NCI-H1092 treated with DMSO at 0.1 percent for 48 hours (cell line): ENCODE data around the gene NTM.
A peak's percentile ranks its signal among the peaks of the same experiment; 100 is the strongest.
"Not testable (repeated sequence)": the region's sequence is repeated elsewhere in the genome, so short reads cannot be mapped to it uniquely, and the experiment has no call there.

ENCODE experiments used
- DNase-seq: peaks from one replicate; lab custom pipeline; 2025; lab: John Stamatoyannopoulos, UW

The NTM gene

DNA sequence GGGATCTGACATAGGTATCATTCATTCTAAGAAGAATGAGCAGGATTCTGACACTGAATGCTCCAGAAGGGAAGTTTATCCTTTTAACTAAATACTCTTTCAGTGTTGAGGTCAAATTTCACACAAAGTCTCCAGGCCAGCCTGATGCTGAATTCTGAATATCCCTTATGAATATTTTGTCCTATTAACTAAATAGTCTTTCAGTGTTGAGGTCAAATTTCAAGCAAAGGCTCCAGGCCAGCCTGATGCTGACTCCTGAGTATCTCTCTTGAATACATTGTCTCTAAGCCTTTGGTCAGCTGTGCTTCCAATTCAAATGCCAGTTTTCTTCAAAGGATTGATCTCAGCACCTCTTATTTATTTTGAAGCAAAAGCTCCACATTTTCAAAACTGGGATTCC lies 676.8 kb downstream of the NTM start:
- no peak for DNase-seq

DNA sequence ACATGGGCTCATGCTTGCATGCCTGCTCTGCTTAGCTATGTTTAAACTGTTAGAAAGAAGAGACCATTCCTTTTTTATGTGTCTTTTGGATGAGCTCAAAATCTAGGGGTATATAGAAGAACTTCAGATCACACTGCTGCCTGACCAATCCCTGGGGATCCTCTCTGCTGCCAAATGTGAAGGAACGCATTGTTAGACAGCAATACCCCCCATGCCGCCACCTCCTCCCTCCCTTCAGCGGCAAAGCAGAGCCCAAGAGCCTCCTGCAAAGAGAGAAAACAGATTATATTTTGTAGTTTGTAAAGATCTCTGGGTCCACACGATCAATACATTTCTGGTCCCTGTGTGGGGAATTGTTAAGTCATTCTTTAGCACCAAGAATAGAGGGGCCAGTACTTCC lies 677.6 kb downstream of the NTM start:
- no peak for DNase-seq

DNA sequence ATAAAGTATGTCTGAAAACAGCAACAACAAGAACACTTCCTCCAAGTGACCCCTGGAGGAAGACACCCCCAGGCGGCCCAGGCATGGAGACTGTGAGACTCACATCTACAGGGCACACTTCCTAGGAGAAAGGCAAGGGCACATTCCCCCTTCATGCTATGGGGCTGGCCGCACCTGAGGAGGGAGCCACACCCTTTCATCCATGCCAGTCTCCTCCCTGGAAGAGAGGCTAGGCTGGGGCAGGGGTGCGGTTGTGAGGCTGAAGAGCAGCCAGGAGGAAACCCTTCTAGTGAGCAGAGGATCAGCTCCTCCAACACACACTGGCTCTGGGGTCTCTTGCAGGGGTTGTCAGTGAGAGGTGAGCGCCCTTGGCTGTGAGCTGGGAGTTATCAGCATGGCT lies 678.8 kb downstream of the NTM start:
- DNase-seq, result no peak

DNA sequence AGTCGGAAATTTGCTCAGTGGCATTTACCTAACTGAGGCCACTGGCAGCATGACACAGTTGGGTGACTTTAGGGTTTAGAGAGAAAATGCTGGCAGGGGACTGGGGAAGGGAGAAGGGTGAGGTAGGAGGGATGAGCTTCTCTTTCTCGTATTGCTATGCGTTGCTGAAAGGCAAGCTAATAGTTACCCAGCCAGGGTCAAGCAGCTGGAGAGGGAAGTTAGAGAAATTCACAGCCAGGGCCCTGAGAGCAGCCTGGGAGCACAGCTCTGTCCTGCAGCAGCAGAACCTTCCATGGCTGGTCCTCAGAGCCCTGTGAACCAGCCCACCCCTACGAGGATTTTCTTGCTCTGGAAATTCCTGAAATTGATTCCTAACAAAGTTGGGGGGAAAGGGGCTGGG lies 679.6 kb downstream of the NTM start:
- no peak for DNase-seq

DNA sequence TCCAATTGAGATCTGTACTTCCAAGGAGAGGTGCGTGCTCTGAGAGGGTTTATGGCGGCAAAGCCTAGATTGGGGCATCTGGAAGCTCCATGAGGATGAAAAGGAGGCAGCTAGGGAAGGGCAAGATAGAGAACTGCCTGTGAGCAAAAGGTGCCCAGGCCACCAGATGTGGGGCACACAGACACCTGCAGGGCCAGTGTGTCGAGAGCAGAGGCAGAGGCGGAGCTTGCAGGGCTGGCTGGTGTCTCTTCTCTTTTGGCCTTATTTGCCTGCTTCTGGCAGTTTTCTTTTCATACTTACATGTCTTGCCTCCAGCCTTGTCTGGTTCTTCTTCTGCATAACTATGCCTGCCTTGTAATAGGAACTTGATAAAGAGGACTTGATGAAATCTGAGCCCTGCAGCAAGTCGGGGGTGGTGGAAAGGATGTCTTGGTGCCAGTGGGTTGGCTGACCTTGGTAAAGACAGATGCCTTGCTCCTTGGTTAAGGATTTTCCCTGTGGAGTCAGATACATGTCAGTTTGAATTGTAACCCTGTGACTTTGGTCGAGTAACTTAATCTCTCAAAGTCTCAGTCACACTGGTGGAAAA lies 680.3 kb downstream of the NTM start:
- DNase-seq, result no peak

DNA sequence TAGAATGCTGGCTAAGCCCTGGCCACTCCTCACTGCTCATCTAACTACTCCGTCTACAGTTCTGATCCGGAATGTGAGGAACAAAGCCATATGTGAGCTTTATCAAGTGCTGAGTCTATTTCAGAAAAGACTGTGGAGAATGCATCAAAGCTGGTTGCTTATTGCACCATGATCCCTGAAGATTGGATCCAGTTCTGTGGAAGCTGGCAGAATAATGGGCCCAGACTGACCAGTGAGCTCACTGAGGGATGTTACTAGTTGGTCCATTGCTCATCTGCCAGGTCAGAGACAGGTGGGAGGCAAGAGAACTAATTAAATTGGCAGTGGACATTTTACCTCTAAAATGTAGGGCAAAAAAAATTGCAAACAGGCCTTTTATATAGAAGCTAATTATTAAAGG lies 681.3 kb downstream of the NTM start:
- DNase-seq, result no peak

DNA sequence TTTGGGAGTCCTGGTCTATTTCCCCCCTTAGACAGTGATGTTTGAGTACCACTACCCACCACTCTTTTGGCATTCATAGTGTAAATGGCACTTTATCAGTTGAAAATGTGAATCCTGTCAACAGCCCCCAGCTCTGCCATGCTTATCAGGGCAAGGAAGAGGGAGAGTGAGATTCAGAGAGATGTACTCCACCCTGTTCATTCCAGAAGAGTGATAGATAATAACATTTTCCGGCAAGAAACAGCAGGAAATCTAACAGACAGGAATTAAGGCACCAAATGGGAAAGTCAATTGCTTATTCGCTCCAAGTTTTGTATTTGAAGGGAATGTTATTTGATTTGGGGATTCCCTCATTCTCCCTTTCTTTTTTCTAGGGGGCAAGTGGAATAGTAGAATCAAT lies 681.9 kb downstream of the NTM start:
- no peak for DNase-seq

DNA sequence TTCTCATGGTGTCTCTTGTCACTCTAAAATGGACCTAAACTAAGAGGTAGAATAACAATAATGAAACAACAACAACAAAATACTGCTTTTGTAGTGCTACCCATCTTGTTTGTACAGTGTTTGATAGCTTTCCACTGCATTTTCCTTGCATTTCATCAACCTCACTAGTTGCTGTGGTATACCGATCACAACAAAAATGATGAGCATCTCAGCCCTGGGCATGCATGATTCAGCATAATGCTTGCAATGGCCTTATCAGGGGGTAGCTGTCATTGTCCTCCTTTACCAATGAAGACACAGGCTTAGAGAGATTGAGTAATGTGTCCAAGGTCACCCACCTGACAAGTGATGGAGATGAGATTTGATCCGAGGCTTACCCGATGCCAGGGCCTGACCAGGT lies 682.5 kb downstream of the NTM start:
- DNase-seq, result no peak

DNA sequence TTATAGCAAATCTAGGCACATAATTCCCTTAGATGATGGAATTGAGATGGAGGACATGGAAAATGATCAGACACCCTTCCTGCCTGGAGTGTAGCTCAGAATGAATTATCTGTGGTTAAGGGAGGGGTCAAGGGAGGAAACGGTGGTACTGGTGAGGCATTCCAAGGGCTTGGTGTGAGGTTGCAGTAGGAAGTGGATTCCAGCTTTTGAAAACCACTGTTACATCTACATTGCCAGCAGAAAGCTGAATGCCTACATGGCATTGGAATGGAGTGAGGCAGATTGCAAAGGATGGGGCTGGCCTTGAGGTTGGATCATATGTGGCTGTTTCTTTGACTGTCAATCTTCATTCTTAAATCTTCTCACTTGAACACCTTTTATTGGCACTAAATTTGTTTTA lies 684.4 kb downstream of the NTM start:
- no peak for DNase-seq

DNA sequence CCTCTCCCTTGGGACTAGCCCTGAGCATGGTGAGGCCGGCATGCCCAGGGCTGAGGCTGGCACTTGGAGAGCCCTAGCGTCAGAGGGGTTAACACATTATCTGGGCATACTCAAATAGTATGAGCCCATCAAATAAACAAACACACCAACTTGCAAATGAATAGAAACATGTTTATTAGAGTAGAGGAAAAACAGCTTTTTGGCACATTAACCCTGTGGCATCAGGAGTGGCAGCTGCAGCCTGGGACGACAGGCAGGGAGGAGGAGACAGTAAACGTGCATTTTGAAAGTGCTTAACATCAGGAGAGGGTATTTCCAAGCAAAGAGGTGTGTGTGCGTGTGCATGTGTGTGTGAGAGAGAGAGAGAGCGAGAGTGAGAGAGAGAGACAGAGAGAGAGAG lies 684.9 kb downstream of the NTM start:
- DNase-seq, result peak; percentile 74

DNA sequence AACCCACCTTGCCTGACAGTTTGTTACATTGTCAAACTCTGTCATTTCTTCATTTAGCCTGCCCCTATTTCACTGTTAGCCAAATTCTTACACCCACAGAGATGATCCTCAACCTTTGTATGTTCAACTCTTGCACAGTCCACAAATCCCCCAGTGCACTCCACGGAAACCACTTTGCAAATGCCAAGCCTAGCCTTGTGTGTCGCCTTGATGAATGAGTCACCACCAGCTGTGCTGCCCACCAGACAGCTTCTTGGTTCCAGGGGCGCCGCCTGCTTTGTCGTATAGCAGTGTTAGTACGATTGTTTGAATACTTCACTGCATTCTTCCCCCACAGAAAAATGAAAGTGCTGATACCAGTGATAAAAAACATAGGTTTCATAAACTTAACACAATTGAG lies 686.3 kb downstream of the NTM start:
- no peak for DNase-seq

DNA sequence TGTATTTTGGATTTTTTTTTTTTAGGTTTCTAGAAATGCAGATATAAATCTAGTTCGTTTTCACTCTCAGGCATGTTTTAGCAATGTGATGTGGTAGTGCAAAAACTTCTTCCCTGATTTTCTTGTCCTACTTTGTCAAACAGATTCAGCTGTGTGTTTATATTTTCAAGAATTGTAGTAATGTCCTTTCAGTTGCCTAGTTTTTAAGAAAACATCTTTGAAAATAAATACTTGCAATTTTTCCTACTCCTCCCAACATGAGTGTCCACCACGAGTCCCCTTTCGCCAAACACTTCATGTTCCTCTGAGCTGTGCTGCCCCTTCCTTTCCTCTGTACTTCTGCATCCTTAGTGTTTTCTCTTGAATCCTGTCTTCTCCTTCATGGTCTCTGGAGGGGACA lies 686.9 kb downstream of the NTM start:
- DNase-seq, result no peak

DNA sequence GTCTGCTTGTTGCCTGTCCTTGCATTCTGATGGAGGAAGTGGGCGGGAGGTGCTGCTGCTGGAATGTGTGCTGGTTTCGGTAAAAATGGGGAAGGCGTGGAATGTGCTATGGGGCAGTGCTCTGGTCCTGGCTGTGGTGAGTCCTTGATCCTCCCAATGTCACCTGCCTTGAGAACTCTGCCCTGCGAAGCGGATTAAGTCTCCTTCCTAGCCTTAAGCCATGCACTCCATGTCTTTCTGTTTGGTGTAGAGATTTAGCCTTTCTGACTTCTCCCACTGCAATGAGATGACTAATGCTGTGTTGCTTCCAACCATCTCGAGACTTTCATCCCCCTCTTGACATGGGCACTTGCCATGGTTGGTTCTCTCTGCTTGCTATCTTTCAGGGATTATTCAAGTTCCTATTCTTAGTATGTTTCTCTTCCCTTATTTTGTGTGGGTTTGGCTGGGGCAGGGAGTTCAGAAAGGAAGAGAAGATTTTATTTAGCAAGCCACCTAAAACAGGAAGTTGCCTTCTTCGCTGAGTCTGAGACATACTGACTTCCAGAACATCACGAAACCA lies 687.9 kb downstream of the NTM start:
- no peak for DNase-seq

DNA sequence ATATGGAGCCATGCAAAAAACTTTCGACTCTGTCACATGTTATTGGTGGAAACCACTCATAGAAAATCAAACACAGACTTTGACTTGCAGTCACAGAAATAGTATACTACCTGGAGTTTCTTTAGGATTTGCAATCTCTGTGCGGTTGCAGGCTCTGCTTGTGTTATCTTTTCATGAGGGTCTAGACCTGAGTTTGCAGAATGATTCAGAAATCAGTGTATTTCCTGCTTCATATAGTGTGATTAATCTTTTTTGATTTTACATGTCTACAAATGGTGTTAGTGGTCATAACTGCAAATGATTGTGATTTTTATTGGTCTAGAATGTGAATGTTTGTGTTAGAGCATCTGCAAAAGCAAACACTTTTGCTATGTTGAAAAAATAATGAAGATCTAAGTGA lies 690.2 kb downstream of the NTM start:
- DNase-seq, result no peak

DNA sequence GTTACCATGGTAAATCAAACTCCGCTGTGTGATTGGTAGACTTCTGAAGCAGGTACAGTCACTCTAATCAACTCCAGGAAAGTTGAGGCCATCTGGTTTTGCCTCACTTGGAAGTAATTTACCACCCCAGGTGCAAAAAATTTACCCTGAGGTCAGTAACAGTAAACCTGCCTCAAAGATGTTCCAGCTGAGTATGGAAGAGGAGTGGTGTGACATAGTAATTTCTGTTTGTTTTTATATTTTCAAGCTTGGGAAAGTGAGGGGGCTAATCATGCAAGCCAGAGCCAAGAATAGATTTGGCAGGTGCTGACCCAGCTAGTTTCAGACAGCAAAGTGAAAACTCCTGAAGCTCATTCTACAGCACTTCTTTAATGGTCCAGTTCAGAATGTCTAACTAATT lies 691.6 kb downstream of the NTM start:
- DNase-seq, result no peak

DNA sequence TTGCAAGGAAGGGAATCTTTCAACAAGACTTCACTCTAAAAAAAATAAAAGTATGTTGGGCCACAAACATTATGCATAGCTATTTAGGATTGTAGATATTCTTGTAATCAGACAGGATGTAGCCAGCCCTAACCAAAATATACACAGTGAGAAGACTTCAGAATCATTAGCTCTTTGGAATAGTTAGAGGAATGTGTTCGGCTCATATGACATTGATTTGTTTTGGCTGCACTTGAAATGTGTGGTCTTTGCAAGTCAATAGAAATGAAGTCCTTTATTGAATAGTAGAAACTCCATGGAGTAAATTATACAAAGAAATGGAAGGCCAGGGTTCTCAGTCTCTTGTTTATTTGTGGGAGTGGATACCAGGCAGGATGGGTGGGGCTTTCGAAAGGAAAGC lies 692.1 kb downstream of the NTM start:
- no peak for DNase-seq

DNA sequence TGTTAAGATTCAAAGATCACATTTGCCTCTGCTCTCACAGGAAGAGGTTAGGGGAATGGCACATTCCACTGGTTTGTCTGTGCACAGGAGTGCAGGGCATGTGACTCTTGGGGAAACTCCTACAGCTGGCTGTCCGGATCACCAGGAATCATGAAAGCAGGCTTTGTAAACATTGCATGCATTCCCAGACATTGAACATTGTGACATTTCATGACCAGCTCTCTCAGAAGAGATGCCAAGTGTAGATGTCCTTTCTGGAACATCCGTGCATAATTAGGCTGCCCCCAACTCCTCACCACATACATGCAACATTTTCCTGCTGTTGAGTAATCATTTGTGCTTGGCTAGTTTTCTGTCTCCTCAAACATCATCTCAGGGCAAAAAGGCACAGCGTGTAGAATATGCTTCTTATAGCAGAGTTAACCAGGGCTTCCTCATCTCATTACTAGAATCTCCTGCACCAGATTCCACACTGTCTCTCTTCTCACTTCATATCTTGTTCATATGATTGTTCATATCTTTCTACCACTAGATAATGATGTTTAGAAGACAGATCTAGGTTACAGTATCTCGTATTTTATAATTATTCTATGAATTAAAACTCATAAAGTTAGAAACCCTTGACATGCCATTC lies 694.7 kb downstream of the NTM start:
- no peak for DNase-seq

DNA sequence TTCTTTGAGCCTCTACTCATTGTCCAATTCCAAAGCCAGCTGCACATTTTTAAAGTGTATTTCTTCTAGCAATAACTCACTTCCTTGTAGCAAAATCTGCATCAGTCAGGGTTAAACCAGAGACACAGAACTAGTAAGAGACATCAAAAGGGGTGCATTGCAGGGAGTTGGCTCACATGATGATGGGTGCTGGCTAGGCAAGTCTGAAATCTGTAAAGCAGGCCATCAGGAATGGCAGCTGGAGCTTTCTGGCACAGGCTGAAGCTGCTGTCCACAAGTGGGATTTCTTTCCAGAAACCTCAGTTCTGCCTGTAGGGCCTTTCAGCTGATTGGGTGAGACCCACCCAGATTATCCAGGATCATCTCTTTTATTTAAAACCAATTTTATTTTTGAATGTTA lies 698.1 kb downstream of the NTM start:
- DNase-seq, result no peak

DNA sequence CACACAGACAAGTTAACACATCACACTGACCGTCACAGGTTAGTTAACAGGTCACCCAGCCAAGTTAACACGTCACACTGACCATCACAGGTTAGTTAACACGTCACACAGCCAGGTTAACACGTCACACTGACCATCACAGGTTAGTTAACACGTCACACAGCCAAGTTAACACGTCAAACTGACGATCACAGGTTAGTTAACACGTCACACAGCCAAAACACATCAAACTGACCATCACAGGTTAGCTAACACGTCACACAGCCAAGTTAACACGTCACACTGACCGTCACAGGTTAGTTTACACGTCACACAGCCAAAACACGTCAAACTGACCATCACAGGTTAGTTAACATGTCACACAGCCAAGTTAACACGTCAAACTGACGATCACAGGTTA lies 699.2 kb downstream of the NTM start:
- DNase-seq, result not testable (repeated sequence)

DNA sequence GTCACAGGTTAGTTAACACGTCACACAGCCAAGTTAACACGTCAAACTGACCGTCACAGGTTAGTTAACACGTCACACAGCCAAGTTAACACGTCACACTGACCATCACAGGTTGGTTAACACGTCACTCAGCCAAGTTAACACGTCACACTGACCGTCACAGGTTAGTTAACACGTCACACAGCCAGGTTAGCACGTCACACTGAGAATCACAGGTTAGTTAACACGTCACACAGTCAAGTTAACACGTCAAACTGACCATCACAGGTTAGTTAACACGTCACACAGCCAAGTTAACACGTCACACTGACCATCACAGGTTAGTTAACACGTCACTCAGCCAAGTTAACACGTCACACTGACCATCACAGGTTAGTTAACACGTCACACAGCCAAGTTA lies 700.5 kb downstream of the NTM start:
- not testable (repeated sequence) for DNase-seq

DNA sequence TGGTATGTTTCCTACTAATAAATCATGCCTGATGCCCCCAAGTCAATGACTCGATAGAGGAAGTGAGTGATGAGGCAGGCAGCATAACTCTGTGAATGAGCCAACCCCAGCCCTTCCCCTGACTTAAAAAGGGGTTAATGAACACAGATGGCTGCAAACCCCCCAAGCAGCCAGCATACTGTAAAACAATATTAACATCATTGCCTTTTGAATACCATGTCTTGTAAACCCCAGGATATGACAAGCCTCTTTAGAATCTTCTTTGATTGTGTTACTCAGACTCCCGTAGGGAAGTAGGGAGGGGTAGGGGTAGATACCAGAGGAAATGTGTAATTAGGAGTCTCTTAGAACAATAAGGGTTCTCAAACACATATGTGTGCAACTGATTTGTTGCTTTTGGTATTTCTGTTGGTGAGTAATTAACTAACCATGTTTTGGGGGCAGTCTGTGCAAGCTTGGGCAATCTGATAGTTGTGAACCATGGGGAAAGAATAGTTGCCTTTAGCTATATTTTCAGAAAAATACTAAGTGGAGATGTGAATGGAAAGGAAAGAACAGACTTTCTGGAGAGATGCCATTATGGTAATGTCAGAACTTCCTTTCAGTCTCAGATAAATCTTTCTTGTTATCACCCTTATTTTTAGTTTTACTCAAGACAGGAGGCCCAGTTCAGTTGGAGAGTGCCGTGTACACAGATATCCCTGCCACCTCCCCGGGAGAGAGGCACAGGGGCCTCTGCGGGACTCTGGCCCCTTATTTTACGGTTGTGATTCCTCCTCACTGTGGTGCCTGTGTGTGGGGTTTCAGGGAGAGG lies 701.8 kb downstream of the NTM start:
- DNase-seq, result no peak

DNA sequence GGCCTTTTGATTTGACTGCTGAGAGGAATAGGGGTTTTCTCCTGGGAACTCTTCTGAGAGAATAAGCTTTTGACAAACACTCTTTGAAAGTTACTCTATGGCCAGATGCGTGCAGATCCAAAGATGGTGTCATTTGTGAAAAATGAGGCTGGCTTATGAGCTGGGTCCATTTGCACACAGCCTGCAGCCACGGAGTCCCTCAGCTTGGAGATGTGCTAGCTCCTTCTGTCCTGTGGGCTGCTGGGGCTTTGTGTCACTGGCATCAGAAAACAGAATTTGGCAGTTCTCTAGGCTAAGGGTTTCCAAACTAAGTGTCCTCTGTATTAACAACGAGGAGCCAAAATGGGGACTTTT lies 702.4 kb downstream of the NTM start:
- DNase-seq, result no peak

DNA sequence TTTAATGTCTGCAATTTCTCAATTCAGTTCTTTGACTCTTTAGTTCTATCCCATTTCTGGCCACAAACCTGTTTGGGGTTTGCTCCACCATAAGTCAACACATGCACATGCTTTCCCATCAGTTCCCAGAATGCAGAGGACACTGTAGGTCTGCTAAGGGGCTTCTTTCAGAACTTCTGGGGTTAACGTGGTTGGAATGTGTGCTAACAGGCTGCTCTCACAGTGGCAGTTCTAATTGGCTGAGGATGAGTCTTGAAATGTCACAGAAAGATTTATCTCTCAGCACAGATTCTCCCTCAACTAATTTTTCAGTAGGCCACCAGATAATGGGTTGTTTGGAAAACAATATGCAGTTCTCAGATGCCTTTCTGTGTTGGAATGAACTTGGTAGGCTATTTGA lies 703.4 kb downstream of the NTM start:
- no peak for DNase-seq
